HG03558 (cell line): ENCODE results near the gene GHR.
"Not testable (repeated sequence)": the region's sequence is repeated elsewhere in the genome, so short reads cannot be mapped to it uniquely, and the experiment has no call there.

Experiments
- ATAC-seq: cut with Tn5 transposase; IDR thresholded peaks from one replicate; pipeline ENCODE4 v1.9.1; 2021; ENCODE audit warnings: moderate number of reproducible peaks; ENCODE audit not compliant: unreplicated experiment; ENCODE audit errors: extremely low read depth

Gene GHR

GRCh38 chr5:42676362-42676761 is 253.1 kb downstream of the GHR start:
- ATAC-seq: no peak

- no peak for ATAC-seq
These were observed 254.1 kb downstream of the GHR start for GRCh38 chr5:42677156-42677842.

GRCh38 chr5:42680046-42680445 is 256.8 kb downstream of the GHR start:
- ATAC-seq: no peak

GRCh38 chr5:42685078-42685477 is 261.8 kb downstream of the GHR start:
- ATAC-seq: not testable (repeated sequence)

GRCh38 chr5:42689391-42689790 is 266.2 kb downstream of the GHR start:
- ATAC-seq: no peak

GRCh38 chr5:42691413-42691937 is 268.2 kb downstream of the GHR start:
- ATAC-seq: no peak

- ATAC-seq: no peak
These were observed 278.3 kb downstream of the GHR start for GRCh38 chr5:42701351-42702059.

- no peak for ATAC-seq
These were observed 280.0 kb downstream of the GHR start for GRCh38 chr5:42703238-42703637.

GRCh38 chr5:42715785-42716184 is 292.5 kb downstream of the GHR start:
- ATAC-seq: no peak

- peak; percentile 72 for ATAC-seq
These were observed 295.4 kb downstream of the GHR start for GRCh38 chr5:42718591-42718990.

- ATAC-seq: no peak
These were observed 295.8 kb downstream of the GHR start for GRCh38 chr5:42719034-42719433.

GRCh38 chr5:42720251-42720650 is 297.0 kb downstream of the GHR start:
- ATAC-seq: no peak

GRCh38 chr5:42721484-42721883 is 298.2 kb downstream of the GHR start:
- no peak for ATAC-seq

GRCh38 chr5:42734531-42735058 is 311.4 kb downstream of the GHR start:
- not testable (repeated sequence) for ATAC-seq

GRCh38 chr5:42740920-42741319 is 317.7 kb downstream of the GHR start:
- ATAC-seq: no peak

GRCh38 chr5:42745426-42745825 is 322.2 kb downstream of the GHR start:
- no peak for ATAC-seq

GRCh38 chr5:42745856-42746255 is 322.6 kb downstream of the GHR start:
- ATAC-seq: no peak

GRCh38 chr5:42749020-42749419 is 325.8 kb downstream of the GHR start:
- no peak for ATAC-seq

GRCh38 chr5:42750507-42750906 is 327.3 kb downstream of the GHR start:
- no peak for ATAC-seq

- no peak for ATAC-seq
These were observed 327.8 kb downstream of the GHR start for GRCh38 chr5:42751044-42751443.

GRCh38 chr5:42753099-42753498 is 329.9 kb downstream of the GHR start:
- no peak for ATAC-seq
